Esophagus muscularis mucosa (tissue), 4 donors: ENCODE measurements around the gene CCDC91.

ENCODE experiments used
- EP300 ChIP-seq: sonication (generic); formaldehyde crosslinking; IDR thresholded peaks from one replicate; pipeline ENCODE4 v1.6.1; 2017; ENCODE audit warnings: antibody characterized with exemption
- POLR2A ChIP-seq: fragments of 450-650 bp; IDR thresholded peaks from one replicate; pipeline ENCODE4 v1.6.1; 2017; ENCODE audit warnings: antibody characterized with exemption, moderate library complexity, mild to moderate bottlenecking, low read depth
- POLR2AphosphoS5 ChIP-seq, 2 donors: sonication (generic); formaldehyde crosslinking; IDR thresholded peaks; one replicate each; pipeline ENCODE4 v1.6.1; 2017; ENCODE audit warnings: antibody characterized with exemption in 2 of 2
- TF ChIP-seq, protein P1 (sequence below), 3 experiments: fragments of 200-600 bp in 2 of 3; fragments of 450-650 bp in 1 of 3; sonication (generic) in 2 of 3; IDR thresholded peaks; one replicate each; pipeline ENCODE4 v1.5.1; 2017 to 2019; ENCODE audit warnings: antibody characterized with exemption in 3 of 3, mild to moderate bottlenecking in 2 of 3, moderate library complexity in 1 of 3

DNA sequence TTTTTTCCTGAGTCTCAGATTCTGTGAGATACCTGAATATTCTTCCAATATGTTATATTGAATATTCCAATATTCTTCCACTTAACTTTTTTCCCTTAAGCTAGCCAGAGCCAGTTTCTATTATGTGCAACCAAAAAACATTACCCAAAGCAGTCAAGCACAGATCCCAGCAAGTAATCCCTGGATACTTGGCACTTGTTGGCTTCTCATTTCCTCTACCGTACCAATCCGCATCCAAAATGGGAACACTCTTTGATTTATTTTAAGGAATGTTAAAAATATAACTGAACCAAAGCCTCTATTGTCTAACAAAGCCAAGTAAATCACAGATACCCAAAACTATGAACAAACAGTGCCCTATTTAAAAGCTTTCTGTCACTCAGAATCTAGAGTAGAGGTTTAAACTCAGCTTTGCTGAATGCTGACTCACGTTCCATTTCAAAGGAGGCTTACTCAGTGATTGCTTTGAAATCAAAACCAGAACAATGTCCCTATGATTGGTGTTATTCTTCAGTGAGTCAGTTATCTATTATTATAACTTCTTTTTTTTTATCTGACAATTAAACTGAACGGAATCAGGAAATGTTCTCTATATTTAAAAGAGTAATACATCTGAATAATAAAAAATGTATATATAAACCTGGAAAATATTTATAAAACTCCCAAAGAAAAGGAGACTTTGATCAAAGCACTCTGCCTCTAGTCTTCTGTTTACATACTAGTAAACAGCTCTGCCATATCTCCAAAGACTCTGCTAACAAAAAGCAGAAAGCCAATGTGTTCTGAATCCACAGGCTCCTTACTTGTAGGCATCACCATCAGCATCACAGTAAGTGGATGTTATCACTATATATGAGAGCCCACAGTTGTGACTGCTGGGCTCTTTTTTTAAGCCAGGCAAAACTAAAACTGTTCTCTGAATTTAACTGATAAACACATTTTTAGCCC, 360.8 kb downstream of the CCDC91 start:
- TF ChIP-seq, protein P1, sequence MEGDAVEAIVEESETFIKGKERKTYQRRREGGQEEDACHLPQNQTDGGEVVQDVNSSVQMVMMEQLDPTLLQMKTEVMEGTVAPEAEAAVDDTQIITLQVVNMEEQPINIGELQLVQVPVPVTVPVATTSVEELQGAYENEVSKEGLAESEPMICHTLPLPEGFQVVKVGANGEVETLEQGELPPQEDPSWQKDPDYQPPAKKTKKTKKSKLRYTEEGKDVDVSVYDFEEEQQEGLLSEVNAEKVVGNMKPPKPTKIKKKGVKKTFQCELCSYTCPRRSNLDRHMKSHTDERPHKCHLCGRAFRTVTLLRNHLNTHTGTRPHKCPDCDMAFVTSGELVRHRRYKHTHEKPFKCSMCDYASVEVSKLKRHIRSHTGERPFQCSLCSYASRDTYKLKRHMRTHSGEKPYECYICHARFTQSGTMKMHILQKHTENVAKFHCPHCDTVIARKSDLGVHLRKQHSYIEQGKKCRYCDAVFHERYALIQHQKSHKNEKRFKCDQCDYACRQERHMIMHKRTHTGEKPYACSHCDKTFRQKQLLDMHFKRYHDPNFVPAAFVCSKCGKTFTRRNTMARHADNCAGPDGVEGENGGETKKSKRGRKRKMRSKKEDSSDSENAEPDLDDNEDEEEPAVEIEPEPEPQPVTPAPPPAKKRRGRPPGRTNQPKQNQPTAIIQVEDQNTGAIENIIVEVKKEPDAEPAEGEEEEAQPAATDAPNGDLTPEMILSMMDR (IDR thresholded peaks at IDR 0.05): no peak
- no peak for TF ChIP-seq EP300
- TF ChIP-seq POLR2A: no peak
- TF ChIP-seq POLR2AphosphoS5 (IDR thresholded peaks at IDR 0.05): no peak
